ENCODE data around the gene NEBL.

- no peak for TF ChIP-seq CTCF (IDR thresholded peaks at IDR 0.05)
- no peak for TF ChIP-seq POLR2AphosphoS5 (IDR thresholded peaks at IDR 0.05; ENCODE audit: low read depth, low read length)
- no peak for TF ChIP-seq REST (IDR thresholded peaks at IDR 0.05; ENCODE audit: insufficient read depth in 1 of 2, low read depth in 2 of 2, low read length in 1 of 2)
- TF ChIP-seq TCF7L2 (IDR thresholded peaks at IDR 0.05; ENCODE audit: low read depth, low read length), result no peak
Observed at GRCh38 chr10:20747782-20748181, 149.3 kb downstream of the NEBL start.

All from Panc1 (cell line).